Kidney (tissue), 14 donors: Measurements from ENCODE around the gene SULT4A1. TPM values are rescaled to one million over a fixed set of nuclear protein-coding genes. Genes with fewer than 3 reads are reported as not detected.

Source experiments
- DNase-seq, 5 donors: peaks; one replicate each; pipeline ENCODE4 v3.0.0-alpha.2; 2013 to 2020
- FAIRE-seq: peaks from 2 replicates; lab custom pipeline; 2012; peaks lifted over from hg19 to GRCh38; lab: Jason Lieb, UNC
- H3K27ac ChIP-seq, 2 donors: one replicate each; pipeline ENCODE4 v1.7.0; 2013; ENCODE audit warnings: low read depth in 2 of 2, low read length in 2 of 2, inconsistent platforms in 1 of 2
- H3K27me3 ChIP-seq: one replicate; pipeline ENCODE4 v1.7.1; 2013; ENCODE audit warnings: low read length, inconsistent platforms; ENCODE audit not compliant: control insufficient read depth, insufficient read depth
- H3K36me3 ChIP-seq, 3 donors: one replicate each; pipeline versions ENCODE4 v1.7.0 to v1.7.1; 2013; ENCODE audit warnings: low read length in 3 of 3, control low read depth in 1 of 3, inconsistent platforms in 1 of 3; ENCODE audit not compliant: insufficient read depth in 3 of 3, control insufficient read depth in 2 of 3
- H3K4me1 ChIP-seq, 3 donors: one replicate each; pipeline versions ENCODE4 v1.7.0 to v1.7.1; 2013; ENCODE audit warnings: low read length in 3 of 3, inconsistent platforms in 1 of 3, low read depth in 1 of 3; ENCODE audit not compliant: control insufficient read depth in 2 of 3, insufficient read depth in 2 of 3
- H3K4me3 ChIP-seq, 3 donors: one replicate each; pipeline versions ENCODE4 v1.7.0 to v1.8.1; 2013; ENCODE audit warnings: low read length in 3 of 3, control low read depth in 1 of 3, inconsistent platforms in 1 of 3
- H3K9ac ChIP-seq, 3 donors: one replicate each; pipeline versions ENCODE4 v1.7.0 to v1.7.1; 2013; ENCODE audit warnings: low read length in 3 of 3, control low read depth in 1 of 3, inconsistent platforms in 1 of 3
- H3K9me3 ChIP-seq, 3 donors: one replicate each; pipeline versions ENCODE4 v1.7.0 to v1.7.1; 2013; ENCODE audit warnings: low read length in 3 of 3, control low read depth in 1 of 3, inconsistent platforms in 1 of 3; ENCODE audit not compliant: control insufficient read depth in 2 of 3, insufficient read depth in 1 of 3
- intact Hi-C: fragments of 100-400 bp; cut with DNase I; formaldehyde crosslinking; loops from one replicate; pipeline ENCODE4 v1.11.1; 2022
- polyA plus RNA-seq: library from polyadenylated mRNA; stranded (reverse); fragments of 350-450 nt; fragmentation: Illumina TruSeq; extraction: RNeasy Lipid Tissue Mini Kit (QIAGEN cat#74804); gene quantifications from one replicate; pipeline ENCODE4 v1.2.3, GENCODE V29; 2014; ENCODE audit warnings: low read depth, low replicate concordance; ENCODE audit not compliant: insufficient read depth
- total RNA-seq: library from RNA; stranded (reverse); fragmentation: NEBNext Ultra II Directional; extraction: Animal tissue kit (Norgen Biotek cat#: 25700); gene quantifications from one replicate; pipeline ENCODE4 v1.2.1, GENCODE V29; 2021
- TF ChIP-seq, protein P1 (sequence below): IDR thresholded peaks from 3 replicates; pipeline ENCODE4 v1.5.1; 2012; ENCODE audit warnings: mild to moderate bottlenecking, moderate library complexity, borderline replicate concordance; ENCODE audit not compliant: insufficient read depth; ENCODE audit errors: extremely low read depth
- donor health status: control.
- donor health status: control.
- donor health status: control.
- donor health status: control.
- donor health status: control.
- donor health status: DM: yes; HTN: yes; CAD: no.
- donor health status: Normal renal cell carcinoma (clear cell type).

Gene SULT4A1
- total and polyA plus RNA-seq, 2 donors from 2014 or later = 0.52 to 0.57 TPM

DNA sequence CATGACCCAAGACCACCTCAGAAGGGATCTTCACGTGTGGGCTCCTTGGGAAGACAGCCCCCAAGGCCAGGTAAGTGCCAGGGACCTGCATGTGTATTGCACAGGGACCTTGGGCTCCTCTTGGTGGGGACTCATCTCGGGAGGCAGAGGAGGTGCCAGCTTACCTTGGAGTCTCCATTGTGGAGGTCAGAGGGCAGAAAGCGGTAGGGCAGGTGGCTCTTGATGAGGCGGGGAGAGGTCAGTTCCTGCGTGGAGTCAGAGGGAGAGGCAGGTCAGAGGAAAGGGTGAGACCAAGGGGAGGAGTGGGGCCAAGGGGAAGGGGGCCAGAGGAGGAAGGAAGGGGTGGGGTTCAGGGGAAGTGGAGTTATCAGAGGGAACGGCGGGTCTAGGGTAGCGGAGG lies 22.5 kb downstream of the SULT4A1 start:
- Histone ChIP-seq H3K36me3 (no peaks in the 10 kb centered on the region), H3K9ac (no peak overlapping the region), H3K9me3 (no peaks in the 10 kb centered on the region), H3K27me3 (no peaks in the 10 kb centered on the region), H3K4me3 (no peak overlapping the region), H3K4me1 (no peaks in the 10 kb centered on the region), H3K27ac (no peak overlapping the region)
- TF ChIP-seq, protein P1, sequence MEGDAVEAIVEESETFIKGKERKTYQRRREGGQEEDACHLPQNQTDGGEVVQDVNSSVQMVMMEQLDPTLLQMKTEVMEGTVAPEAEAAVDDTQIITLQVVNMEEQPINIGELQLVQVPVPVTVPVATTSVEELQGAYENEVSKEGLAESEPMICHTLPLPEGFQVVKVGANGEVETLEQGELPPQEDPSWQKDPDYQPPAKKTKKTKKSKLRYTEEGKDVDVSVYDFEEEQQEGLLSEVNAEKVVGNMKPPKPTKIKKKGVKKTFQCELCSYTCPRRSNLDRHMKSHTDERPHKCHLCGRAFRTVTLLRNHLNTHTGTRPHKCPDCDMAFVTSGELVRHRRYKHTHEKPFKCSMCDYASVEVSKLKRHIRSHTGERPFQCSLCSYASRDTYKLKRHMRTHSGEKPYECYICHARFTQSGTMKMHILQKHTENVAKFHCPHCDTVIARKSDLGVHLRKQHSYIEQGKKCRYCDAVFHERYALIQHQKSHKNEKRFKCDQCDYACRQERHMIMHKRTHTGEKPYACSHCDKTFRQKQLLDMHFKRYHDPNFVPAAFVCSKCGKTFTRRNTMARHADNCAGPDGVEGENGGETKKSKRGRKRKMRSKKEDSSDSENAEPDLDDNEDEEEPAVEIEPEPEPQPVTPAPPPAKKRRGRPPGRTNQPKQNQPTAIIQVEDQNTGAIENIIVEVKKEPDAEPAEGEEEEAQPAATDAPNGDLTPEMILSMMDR = no peak
- no peak for DNase-seq
- no peak for FAIRE-seq
- intact Hi-C loops = no loop called here

DNA sequence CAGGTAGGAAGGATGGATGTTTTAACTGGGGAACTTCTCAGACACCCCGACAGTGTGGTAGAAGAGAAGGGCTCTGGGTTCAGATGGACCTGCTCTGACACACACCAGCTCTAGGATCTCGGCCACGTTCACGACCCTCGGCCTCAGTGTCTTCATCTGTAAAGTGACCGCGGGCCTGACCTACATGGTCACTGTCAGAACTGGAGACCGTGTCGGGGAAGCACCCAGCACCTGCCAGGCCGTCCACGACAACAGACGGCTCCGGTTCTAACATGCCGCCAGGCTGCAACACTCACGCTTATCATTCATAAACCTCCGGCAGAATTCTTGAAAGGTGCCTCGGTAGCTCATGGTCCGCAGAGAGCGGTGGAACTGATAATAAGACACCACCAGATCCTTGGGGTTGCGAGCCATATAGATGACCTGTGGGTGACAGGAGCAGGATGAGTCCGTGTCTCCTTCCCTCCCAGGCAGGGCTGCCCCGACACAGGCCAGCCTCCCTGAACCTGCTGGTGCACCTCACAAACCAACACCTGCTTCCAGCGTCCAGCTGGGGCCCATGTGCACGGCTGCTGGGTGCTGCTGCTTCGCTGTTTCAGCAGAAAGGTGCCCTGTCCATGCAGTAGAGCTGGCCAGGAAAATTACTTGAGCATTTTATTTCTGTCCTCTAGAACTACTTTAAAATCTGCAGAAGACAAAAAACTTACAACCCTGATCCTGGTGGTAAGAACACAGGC lies 23.6 kb downstream of the SULT4A1 start:
- DNase-seq (no peak), FAIRE-seq (no peak)
- Histone ChIP-seq H3K9me3 (no peaks in the 10 kb centered on the region), H3K4me3 (no peak overlapping the region), H3K9ac (no peak overlapping the region), H3K4me1 (no peaks in the 10 kb centered on the region), H3K27me3 (no peaks in the 10 kb centered on the region), H3K36me3 (no peaks in the 10 kb centered on the region), H3K27ac (no peak overlapping the region)
- TF ChIP-seq, protein P1 = no peak
- intact Hi-C loops = no loop called here

DNA sequence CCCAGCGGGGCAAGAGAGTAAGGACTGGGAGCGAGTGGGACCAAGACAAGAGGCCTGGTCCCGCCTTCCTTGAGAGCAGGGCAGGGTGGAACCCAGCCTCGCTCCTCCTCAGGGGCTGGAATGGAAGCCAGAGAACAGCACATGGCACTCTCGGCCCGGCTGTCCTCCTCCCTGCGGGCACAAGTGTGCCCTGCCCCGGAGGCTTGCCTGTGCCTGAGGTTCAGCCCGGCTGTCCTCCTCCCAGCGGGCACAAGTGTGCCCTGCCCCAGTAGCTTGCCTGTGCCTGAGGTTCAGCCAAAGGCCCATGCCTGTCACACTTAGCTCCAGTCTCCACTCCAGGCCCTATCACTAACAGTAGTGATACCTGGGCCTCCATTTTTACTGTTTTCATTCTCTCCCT lies 24.2 kb downstream of the SULT4A1 start:
- Histone ChIP-seq H3K4me3 (no peak overlapping the region), H3K4me1 (no peaks in the 10 kb centered on the region), H3K27ac (no peak overlapping the region), H3K9ac (no peak overlapping the region), H3K9me3 (no peaks in the 10 kb centered on the region), H3K27me3 (no peaks in the 10 kb centered on the region), H3K36me3 (no peaks in the 10 kb centered on the region)
- intact Hi-C loops = no loop called here
- DNase-seq = no peak
- TF ChIP-seq, protein P1 = no peak
- no peak for FAIRE-seq

DNA sequence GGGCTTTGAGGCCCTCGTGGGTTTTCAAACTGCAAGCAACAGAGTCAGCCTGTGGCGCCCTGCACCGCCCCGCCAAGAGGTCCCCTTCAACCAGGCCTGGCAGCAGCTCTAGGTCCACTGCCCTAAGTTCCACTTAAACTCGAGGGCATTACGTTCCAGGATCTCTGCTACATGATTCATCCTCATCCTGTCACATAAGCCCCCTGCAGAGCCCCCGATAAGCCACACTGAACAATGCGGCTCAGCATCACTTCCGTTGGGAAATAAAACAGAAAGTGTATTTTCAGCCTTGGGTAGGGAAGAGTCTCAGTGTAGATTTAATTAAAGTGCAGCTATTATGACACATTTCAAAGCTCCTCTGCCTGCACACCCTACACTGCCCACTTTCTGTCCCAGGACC lies 24.6 kb downstream of the SULT4A1 start:
- H3K36me3 ChIP-seq = no peaks in the 10 kb centered on the region
- TF ChIP-seq, protein P1 = no peak
- no peaks in the 10 kb centered on the region for H3K4me1 ChIP-seq
- FAIRE-seq (no peak), DNase-seq (no peak)
- no peaks in the 10 kb centered on the region for H3K9me3 ChIP-seq
- H3K27ac ChIP-seq = no peak overlapping the region
- H3K4me3 ChIP-seq = no peak overlapping the region
- no peaks in the 10 kb centered on the region for H3K27me3 ChIP-seq
- no peak overlapping the region for H3K9ac ChIP-seq
- intact Hi-C loops = no loop called here
